NCI-H345 treated with DMSO at 0.1 percent for 48 hours (cell line): Measurements from ENCODE around the gene TEX50.
"Not testable (repeated sequence)": the region's sequence is repeated elsewhere in the genome, so short reads cannot be mapped to it uniquely, and the experiment has no call there.

Experiments
- DNase-seq: peaks from one replicate; lab custom pipeline; 2025; ENCODE audit not compliant: unreplicated experiment; lab: John Stamatoyannopoulos, UW

The TEX50 gene

DNA sequence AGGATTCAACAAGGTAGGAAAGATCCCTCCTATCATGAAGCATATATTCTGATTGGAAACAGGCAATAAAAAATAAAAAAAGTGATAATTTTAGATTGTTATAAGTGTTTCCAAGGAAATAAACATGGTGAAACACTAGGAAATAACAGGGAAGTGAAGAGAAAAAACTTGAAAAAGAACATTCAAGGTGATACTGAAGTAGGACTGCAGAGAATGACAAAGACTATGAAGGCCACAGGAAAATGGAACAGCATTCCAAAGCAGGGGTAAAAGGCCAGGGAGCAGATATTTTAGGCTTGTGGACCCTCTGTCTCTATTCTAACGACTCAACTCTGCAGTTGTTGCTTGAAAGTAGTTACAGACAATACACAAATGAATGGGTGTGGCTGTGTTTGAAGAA is 26.6 kb downstream of the TEX50 start:
- DNase-seq = no peak

GRCh38 chr1:173663159-173663558 is 28.0 kb downstream of the TEX50 start:
- DNase-seq = no peak

- no peak for DNase-seq
Observed at GRCh38 chr1:173666646-173667045, 31.5 kb downstream of the TEX50 start.

DNA sequence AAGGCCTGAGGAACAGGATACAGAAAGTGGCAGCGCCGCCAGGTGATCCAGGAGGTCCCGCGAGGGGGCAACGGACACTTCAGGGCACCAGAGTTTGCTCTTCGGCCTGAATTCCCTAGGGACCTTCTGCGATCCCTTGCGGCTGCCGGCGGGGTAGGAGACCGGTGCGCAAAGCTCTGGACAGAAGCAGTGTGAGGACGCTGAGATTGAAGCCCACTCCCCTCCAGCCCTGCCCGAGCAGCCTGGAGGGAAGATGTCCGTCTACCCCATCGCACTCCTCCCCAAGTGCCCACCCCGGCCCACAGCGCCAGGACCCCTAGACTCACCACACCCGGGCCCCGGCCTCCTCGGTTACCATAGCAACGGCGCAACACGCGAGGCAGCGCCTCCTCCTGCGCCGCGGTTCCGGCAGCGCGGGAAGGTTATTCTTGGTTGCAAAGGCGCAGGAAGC is 34.4 kb downstream of the TEX50 start, which contains the start of gene ANKRD45:
Gene ANKRD45 (minus strand): TSS at position 361 of the 451 bp plus-strand sequence. CDS start 10,433 bp downstream, outside the sequence.
- DNase-seq = peak; percentile 72

- DNase-seq = not testable (repeated sequence)
Observed at GRCh38 chr1:173674496-173674895, 39.4 kb downstream of the TEX50 start.

DNA sequence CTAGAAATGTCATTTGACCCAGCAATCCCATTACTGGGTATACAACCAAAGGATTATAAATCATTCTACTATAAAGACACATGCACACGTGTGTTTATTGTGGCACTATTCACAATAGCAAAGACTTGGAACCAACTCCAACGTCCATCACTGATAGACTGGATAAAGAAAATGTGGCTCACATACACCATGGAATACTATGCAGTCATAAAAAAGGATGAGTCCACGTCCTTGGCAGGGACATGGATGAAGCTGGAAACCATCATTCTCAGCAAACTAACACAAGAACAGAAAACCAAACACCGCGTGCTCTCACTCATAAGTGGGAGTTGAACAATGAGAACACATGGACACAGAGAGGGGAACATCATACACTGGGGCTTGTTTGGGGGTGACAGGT is 45.0 kb downstream of the TEX50 start:
- DNase-seq = not testable (repeated sequence)

DNA sequence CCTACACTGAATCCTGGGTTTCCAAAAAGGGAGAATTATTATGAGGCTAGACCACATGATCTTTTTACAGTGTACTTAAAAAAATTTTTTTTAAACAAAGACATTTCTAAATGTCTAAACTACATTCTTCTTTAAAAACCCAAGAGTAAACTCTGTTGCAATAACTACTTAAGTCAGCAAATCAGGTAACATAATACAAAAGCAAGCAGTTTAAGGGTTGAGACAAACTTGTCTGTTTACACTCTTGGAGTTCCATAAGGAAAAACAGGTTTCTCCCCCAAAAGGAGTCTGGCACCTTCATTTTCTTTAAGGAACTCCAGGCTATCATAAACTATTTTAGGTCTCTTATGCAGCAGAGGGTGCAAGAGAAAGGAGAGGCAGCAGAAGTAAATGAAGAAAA is 47.0 kb downstream of the TEX50 start:
- no peak for DNase-seq

DNA sequence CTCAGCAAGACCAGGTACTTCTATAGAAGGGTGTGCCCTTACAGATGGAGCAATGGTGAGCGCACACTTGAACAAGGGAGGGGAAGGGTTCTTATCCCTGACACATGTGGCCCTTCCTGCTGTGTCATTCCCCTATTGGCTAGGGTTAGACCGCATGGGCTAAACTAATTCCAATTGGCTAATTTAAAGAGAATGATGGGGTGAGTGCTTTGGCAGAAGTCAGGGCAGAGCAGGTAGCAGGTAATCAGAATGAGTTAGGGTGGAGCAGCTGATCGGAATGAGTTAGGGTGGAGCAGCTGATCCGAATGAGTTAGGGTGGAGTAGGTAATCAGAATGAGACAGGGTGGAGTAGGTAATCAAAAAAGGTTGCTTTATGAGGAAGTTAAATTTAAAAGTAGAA is 48.7 kb downstream of the TEX50 start:
- DNase-seq = not testable (repeated sequence)

- DNase-seq = not testable (repeated sequence)
Observed at GRCh38 chr1:173685121-173685520, 50.0 kb downstream of the TEX50 start.
